K562 (cell line): ENCODE results near the gene SPATS2L.

Source experiments
- CTCF ChIP-seq, 3 experiments: IDR thresholded peaks in 2 of 3; conservative IDR thresholded peaks in 1 of 3; 2 replicates each; pipeline ENCODE4 v1.5.1; 2011 to 2012; ENCODE audit warnings: low read length in 3 of 3, mild to moderate bottlenecking in 3 of 3, control low read depth in 2 of 3, improper control_type of control experiment in 1 of 3, inconsistent platforms in 1 of 3, low read depth in 1 of 3, mixed read lengths in 1 of 3, moderate library complexity in 1 of 3; ENCODE audit not compliant: insufficient read depth in 2 of 3
- JUN ChIP-seq, 2 experiments: sonication (generic) in 1 of 2; formaldehyde crosslinking in 1 of 2; IDR thresholded peaks; 2 replicates each; pipeline versions ENCODE4 v1.6.1 to v1.8.0; 2012 to 2022; ENCODE audit warnings: borderline replicate concordance in 2 of 2, mild to moderate bottlenecking in 2 of 2, improper control_type of control experiment in 1 of 2, low read depth in 1 of 2, low read length in 1 of 2, missing genetic modification reagents in 1 of 2
- JUND ChIP-seq, 2 experiments: IDR thresholded peaks; 2 replicates in 1 of 2; 3 replicates in 1 of 2; pipeline ENCODE4 v1.6.1; 2011; ENCODE audit warnings: borderline replicate concordance in 2 of 2, low read depth in 2 of 2, low read length in 2 of 2, improper control_type of control experiment in 1 of 2, missing biosample characterization in 1 of 2, missing genetic modification characterization in 1 of 2, missing genetic modification reagents in 1 of 2
- MYC ChIP-seq, 2 experiments: fragments of 250-450 bp in 1 of 2; sonication (Bioruptor Pico) in 1 of 2; IDR thresholded peaks; 2 replicates each; pipeline versions ENCODE4 v1.5.1 to v1.6.1; 2012 to 2021; ENCODE audit warnings: low read depth in 2 of 2, borderline replicate concordance in 1 of 2, improper control_type of control experiment in 1 of 2, low read length in 1 of 2, mild to moderate bottlenecking in 1 of 2, moderate library complexity in 1 of 2
- TARDBP ChIP-seq: fragments of 450-650 bp; IDR thresholded peaks from 2 replicates; pipeline ENCODE4 v1.6.1; 2016
- ZNF121 ChIP-seq: sonication (generic); formaldehyde crosslinking; conservative IDR thresholded peaks from 2 replicates; pipeline ENCODE4 v1.8.0; 2022; ENCODE audit warnings: missing genetic modification reagents
- ZNF3 ChIP-seq: fragments of 250-450 bp; sonication (Bioruptor Pico); IDR thresholded peaks from 2 replicates; pipeline ENCODE4 v1.5.0; 2021; ENCODE audit warnings: mild to moderate bottlenecking, moderate library complexity
- TF ChIP-seq, protein P1 (sequence below), 2 experiments: IDR thresholded peaks; 2 replicates each; pipeline ENCODE4 v1.6.1; 2011; ENCODE audit warnings: borderline replicate concordance in 1 of 2, control low read depth in 1 of 2, low read depth in 1 of 2, low read length in 1 of 2, mild to moderate bottlenecking in 1 of 2, mixed read lengths in 1 of 2, moderate library complexity in 1 of 2; ENCODE audit not compliant: insufficient read depth in 1 of 2, insufficient read length in 1 of 2, poor library complexity in 1 of 2, severe bottlenecking in 1 of 2; ENCODE audit errors: extremely low read depth in 1 of 2

DNA sequence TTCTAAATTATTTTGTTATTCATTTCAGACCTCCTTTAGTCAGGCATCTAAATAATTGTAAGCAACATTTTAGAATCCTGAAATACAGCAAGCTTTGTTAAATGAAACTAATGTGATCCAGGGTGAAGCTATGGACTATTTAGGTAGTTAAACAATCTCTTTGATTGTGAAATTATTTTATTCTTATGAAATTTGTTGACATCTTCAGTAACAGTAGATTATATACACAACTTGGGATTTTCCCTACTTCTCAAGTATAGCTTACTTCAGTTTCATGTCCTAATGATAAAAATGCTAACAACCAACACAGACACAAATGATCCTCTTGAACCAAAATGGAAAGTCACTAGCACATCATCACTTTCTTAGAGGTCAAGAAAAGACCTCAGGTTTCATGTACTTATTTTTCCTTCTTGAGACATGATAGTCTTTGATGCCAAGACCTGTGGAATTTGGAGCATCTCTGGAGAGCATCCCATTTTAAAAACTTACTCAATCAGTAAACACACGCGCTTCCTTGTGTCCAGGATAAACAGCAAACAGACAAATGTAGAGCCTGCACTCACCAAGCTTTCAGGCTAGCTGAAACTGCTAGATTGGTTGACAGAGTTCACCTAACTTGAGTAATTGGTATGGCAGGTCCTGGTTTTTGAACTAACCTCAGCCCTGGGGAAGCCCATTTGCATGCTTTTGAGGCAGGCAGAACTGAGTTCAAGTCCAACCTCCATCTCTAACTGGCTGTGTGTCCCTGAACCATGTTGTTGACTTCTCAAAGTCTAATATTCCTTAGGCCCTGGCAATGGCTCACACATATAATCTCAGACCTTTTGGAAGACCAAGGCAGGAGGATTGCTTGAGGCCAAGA lies 155.6 kb downstream of the SPATS2L start:
- TF ChIP-seq CTCF (IDR thresholded peaks at IDR 0.05 in 2 of 3, conservative IDR thresholded peaks at IDR 0.05 in 1 of 3; ENCODE audit: insufficient read depth in 2 of 3, low read depth in 1 of 3, low read length in 3 of 3) (no peak), ZNF121 (CRISPR knock-in tag) (no peak), TARDBP (no peak), JUN (IDR thresholded peaks at IDR 0.05; ENCODE audit: borderline replicate concordance, low read depth, low read length) (no peak), JUN (CRISPR knock-in tag; IDR thresholded peaks at IDR 0.05; ENCODE audit: borderline replicate concordance) (no peak), JUND (IDR thresholded peaks at IDR 0.05; ENCODE audit: borderline replicate concordance, low read depth, low read length) (no peak), JUND (tag; IDR thresholded peaks at IDR 0.05; ENCODE audit: borderline replicate concordance, low read depth, low read length) (no peak), ZNF3 (CRISPR knock-in tag) (no peak), MYC (IDR thresholded peaks at IDR 0.05; ENCODE audit: low read depth, low read length) (no peak), MYC (CRISPR knock-in tag; IDR thresholded peaks at IDR 0.05; ENCODE audit: borderline replicate concordance, low read depth) (no peak)
- TF ChIP-seq, protein P1, sequence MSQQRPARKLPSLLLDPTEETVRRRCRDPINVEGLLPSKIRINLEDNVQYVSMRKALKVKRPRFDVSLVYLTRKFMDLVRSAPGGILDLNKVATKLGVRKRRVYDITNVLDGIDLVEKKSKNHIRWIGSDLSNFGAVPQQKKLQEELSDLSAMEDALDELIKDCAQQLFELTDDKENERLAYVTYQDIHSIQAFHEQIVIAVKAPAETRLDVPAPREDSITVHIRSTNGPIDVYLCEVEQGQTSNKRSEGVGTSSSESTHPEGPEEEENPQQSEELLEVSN (IDR thresholded peaks at IDR 0.05; ENCODE audit: borderline replicate concordance in 1 of 2, extremely low read depth in 1 of 2, insufficient read depth in 1 of 2, insufficient read length in 1 of 2, low read depth in 1 of 2, low read length in 1 of 2, poor library complexity in 1 of 2, severe bottlenecking in 1 of 2), result no peak
